Stomach (tissue), 4 donors: ENCODE results near the gene UTP14C.

Experiments used
- CTCF ChIP-seq, 7 experiments: fragments of 450-650 bp in 4 of 7; fragments of 200-600 bp in 3 of 7; sonication (generic) in 3 of 7; IDR thresholded peaks; one replicate each; pipeline ENCODE4 v1.5.1; 2016 to 2019; ENCODE audit warnings: antibody characterized with exemption in 7 of 7, control low read depth in 2 of 7, mild to moderate bottlenecking in 1 of 7
- EP300 ChIP-seq: sonication (generic); formaldehyde crosslinking; IDR thresholded peaks from one replicate; pipeline ENCODE4 v1.6.1; 2017; ENCODE audit warnings: antibody characterized with exemption
- POLR2A ChIP-seq, 4 donors: fragments of 450-650 bp; IDR thresholded peaks; one replicate each; pipeline ENCODE4 v1.6.1; 2016; ENCODE audit warnings: antibody characterized with exemption in 4 of 4, control low read depth in 2 of 4, mild to moderate bottlenecking in 1 of 4, moderate library complexity in 1 of 4
- POLR2AphosphoS5 ChIP-seq, 3 donors: sonication (generic); formaldehyde crosslinking; IDR thresholded peaks; one replicate each; pipeline ENCODE4 v1.6.1; 2016; ENCODE audit warnings: antibody characterized with exemption in 3 of 3

- TF ChIP-seq POLR2AphosphoS5 (IDR thresholded peaks at IDR 0.05) (no peak), CTCF (IDR thresholded peaks at IDR 0.05) (no peak), POLR2A (IDR thresholded peaks at IDR 0.05) (no peak), EP300 (no peak)
These were observed 27.3 kb upstream of the UTP14C start for GRCh38 chr13:51997186-51997585.
